ENCODE measurements around the gene HUNK.

DNA sequence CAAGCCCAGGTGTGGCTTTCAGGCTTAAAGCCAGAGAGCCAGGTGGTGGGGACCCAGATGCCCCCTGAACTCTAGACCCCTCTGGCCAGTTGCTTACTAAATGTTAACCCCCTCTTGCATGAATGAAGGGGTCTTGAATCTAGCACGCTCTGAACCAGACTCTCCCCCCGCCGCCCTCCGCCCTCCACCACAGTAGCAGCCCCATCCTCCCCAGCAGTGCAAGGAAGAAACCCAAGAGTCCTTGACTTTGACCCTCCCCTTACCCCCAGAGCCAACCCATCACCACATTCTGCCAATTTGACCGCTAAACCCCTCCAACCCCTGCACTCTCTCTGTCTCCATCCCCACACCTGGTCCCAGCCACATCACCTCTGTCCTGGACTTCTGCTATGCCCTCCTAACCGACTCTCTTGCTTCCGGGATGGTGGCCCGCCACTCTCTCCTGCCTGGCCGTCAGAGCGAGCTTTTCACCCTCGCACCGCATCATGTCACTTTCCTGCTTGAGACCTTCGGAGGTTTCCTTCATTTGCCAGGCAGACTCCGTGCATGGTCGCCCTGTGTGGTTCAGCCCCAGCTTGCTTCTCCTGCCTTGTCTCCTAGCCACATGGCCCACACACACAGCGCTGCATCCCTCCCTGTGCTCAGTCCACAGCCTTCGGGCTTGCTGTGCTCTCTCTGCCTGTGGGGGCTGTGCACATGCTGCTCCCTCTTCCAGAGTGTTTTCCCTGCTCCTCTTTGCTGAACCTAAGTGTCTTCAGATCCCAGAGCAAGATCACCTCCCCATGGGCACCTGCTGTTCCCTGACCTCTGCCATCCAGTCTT, 113.4 kb downstream of the HUNK start:
- TF ChIP-seq, protein P1, sequence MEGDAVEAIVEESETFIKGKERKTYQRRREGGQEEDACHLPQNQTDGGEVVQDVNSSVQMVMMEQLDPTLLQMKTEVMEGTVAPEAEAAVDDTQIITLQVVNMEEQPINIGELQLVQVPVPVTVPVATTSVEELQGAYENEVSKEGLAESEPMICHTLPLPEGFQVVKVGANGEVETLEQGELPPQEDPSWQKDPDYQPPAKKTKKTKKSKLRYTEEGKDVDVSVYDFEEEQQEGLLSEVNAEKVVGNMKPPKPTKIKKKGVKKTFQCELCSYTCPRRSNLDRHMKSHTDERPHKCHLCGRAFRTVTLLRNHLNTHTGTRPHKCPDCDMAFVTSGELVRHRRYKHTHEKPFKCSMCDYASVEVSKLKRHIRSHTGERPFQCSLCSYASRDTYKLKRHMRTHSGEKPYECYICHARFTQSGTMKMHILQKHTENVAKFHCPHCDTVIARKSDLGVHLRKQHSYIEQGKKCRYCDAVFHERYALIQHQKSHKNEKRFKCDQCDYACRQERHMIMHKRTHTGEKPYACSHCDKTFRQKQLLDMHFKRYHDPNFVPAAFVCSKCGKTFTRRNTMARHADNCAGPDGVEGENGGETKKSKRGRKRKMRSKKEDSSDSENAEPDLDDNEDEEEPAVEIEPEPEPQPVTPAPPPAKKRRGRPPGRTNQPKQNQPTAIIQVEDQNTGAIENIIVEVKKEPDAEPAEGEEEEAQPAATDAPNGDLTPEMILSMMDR (IDR thresholded peaks at IDR 0.05) = no peak
- no peak for TF ChIP-seq POLR2AphosphoS5 (IDR thresholded peaks at IDR 0.05)
- TF ChIP-seq POLR2A (IDR thresholded peaks at IDR 0.05) = no peak
- no peak for TF ChIP-seq EP300 (IDR thresholded peaks at IDR 0.05)

Data from suprapubic skin (tissue), 4 donors.